CD8-positive, alpha-beta memory T cell (primary cell): ENCODE results near the gene ZNF723. TPM values are rescaled to one million over a fixed set of nuclear protein-coding genes. Genes with fewer than 3 reads are reported as not detected.
"Not testable (repeated sequence)": the region's sequence is repeated elsewhere in the genome, so short reads cannot be mapped to it uniquely, and the experiment has no call there.

Experiments used
- CTCF ChIA-PET: fragments of 350-600 bp; sonication (Branson Sonifier 250); formaldehyde crosslinking; loops from one replicate; lab custom pipeline; 2021; ENCODE audit warnings: antibody characterized with exemption; lab: Charles Lee
- POLR2A ChIA-PET: fragments of 350-600 bp; sonication (Branson Sonifier 250); formaldehyde crosslinking; loops from one replicate; lab custom pipeline; 2021; ENCODE audit warnings: antibody characterized with exemption; lab: Charles Lee
- DNase-seq, 5 donors: peaks; one replicate each; pipeline versions ENCODE4 v3.0.0 to v3.0.0-alpha.2; 2020 to 2022; ENCODE audit warnings: mixed read lengths in 1 of 5
- H3K27ac ChIP-seq: one replicate; pipeline ENCODE4 v1.7.0; 2013; ENCODE audit warnings: low read depth, mild to moderate bottlenecking, low read length, moderate library complexity
- H3K27me3 ChIP-seq: 2 replicates; pipeline ENCODE4 v1.7.0; 2013; ENCODE audit warnings: low read length, mild to moderate bottlenecking; ENCODE audit not compliant: insufficient read depth, poor library complexity, severe bottlenecking
- H3K36me3 ChIP-seq: 2 replicates; pipeline ENCODE4 v1.7.0; 2013; ENCODE audit warnings: mild to moderate bottlenecking, low read length, moderate library complexity; ENCODE audit not compliant: insufficient read depth
- H3K4me1 ChIP-seq: 2 replicates; pipeline ENCODE4 v1.7.0; 2013; ENCODE audit warnings: mild to moderate bottlenecking, low read length, moderate library complexity; ENCODE audit not compliant: insufficient read depth
- H3K4me3 ChIP-seq: 2 replicates; pipeline ENCODE4 v1.7.0; 2013; ENCODE audit warnings: mild to moderate bottlenecking, low read length
- H3K9me3 ChIP-seq: 2 replicates; pipeline ENCODE4 v1.7.0; 2013; ENCODE audit warnings: mild to moderate bottlenecking, low read length
- H3K27ac Mint-ChIP-seq, 8 donors: one replicate each; pipeline ENCODE4 v1.8.0; 2020 to 2021; ENCODE audit warnings: mixed read lengths in 8 of 8, mild to moderate bottlenecking in 6 of 8, inconsistent platforms in 3 of 8, moderate library complexity in 3 of 8
- H3K27me3 Mint-ChIP-seq, 2 donors: one replicate each; pipeline ENCODE4 v1.8.0; 2020 to 2021; ENCODE audit warnings: mixed read lengths in 2 of 2, mild to moderate bottlenecking in 1 of 2, moderate library complexity in 1 of 2
- H3K36me3 Mint-ChIP-seq, 3 donors: one replicate each; pipeline ENCODE4 v1.8.0; 2020 to 2021; ENCODE audit warnings: mixed read lengths in 3 of 3, inconsistent platforms in 1 of 3, mild to moderate bottlenecking in 1 of 3
- H3K4me1 Mint-ChIP-seq, 3 donors: one replicate each; pipeline ENCODE4 v1.8.0; 2020 to 2021; ENCODE audit warnings: mixed read lengths in 3 of 3, inconsistent platforms in 1 of 3, mild to moderate bottlenecking in 1 of 3
- H3K4me3 Mint-ChIP-seq, 7 donors: one replicate each; pipeline ENCODE4 v1.8.0; 2020 to 2021; ENCODE audit warnings: mixed read lengths in 7 of 7, mild to moderate bottlenecking in 6 of 7, moderate library complexity in 4 of 7, inconsistent platforms in 2 of 7
- H3K9me3 Mint-ChIP-seq, 5 donors: one replicate each; pipeline ENCODE4 v1.8.0; 2020 to 2022; ENCODE audit warnings: mixed read lengths in 5 of 5, mild to moderate bottlenecking in 3 of 5, moderate library complexity in 2 of 5, inconsistent platforms in 1 of 5
- polyA plus RNA-seq: library from polyadenylated mRNA; unstranded; fragments of 300-500 nt; fragmentation: Illumina TruSeq; gene quantifications from one replicate; pipeline ENCODE4 v1.2.3, GENCODE V29; 2021
- total RNA-seq, 2 experiments: library from RNA; stranded (reverse); gene quantifications; one replicate each; pipeline ENCODE4 v1.2.3, GENCODE V29; 2021

ZNF723 gene
- total and polyA plus RNA-seq, 3 experiments from 2014 or later: not detected

- Histone ChIP-seq H3K36me3 (no peaks in the 10 kb centered on the region), H3K4me3 (no peak overlapping the region), H3K27ac (no peak overlapping the region), H3K27me3 (no peaks in the 10 kb centered on the region), H3K9me3 (no peaks in the 10 kb centered on the region), H3K4me1 (no peaks in the 10 kb centered on the region)
- POLR2A ChIA-PET: no interaction called here
- CTCF ChIA-PET: no interaction called here
- Mint-ChIP-seq H3K4me3 (no peak overlapping the region), H3K4me1 (no peaks in the 10 kb centered on the region), H3K36me3 (peaks cover 0 to 4% (median 0%) of the 10 kb centered on the region in 3 donors), H3K9me3 (peaks cover 8 to 36% (median 26%) of the 10 kb centered on the region in 5 donors), H3K27me3 (no peaks in the 10 kb centered on the region), H3K27ac (no peak overlapping the region)
- no peak for DNase-seq
Measured at GRCh38 chr19:22831211-22831610, 880 bp upstream of the ZNF723 start.

- H3K27ac ChIP-seq, H3K27me3 ChIP-seq, H3K27me3 Mint-ChIP-seq, H3K27ac Mint-ChIP-seq, DNase-seq, CTCF ChIA-PET, H3K4me1 ChIP-seq, H3K4me3 Mint-ChIP-seq, H3K36me3 Mint-ChIP-seq, H3K36me3 ChIP-seq, POLR2A ChIA-PET, H3K4me3 ChIP-seq, H3K4me1 Mint-ChIP-seq: not testable (repeated sequence)
- H3K9me3 ChIP-seq: peaks cover 19% of the 10 kb centered on the region
- peaks cover 41 to 67% (median 62%) of the 10 kb centered on the region in 5 donors for H3K9me3 Mint-ChIP-seq
Measured at GRCh38 chr19:22857713-22858320, 25.7 kb downstream of the ZNF723 start.

DNA sequence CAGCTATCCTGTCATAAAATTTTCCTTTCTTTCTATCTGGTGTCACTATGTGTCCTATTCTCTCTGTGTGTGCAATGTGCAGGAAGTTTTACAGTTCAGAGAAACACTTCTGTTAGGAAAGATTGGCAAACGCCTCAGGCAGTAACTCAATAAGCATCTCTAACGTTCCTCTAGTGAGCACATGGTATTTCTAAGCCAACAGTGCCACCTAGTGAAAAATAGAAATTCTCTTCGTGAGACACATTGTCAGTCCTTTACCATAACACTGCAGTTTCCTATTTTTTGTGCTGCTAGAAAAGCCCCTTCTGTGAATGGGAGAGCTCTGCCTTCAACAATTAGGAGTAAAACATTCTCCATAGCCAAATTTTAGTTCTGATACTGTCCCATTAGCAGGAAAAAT, 50.7 kb downstream of the ZNF723 start:
- Histone ChIP-seq H3K27ac (no peak overlapping the region), H3K9me3 (no peaks in the 10 kb centered on the region), H3K36me3 (no peaks in the 10 kb centered on the region), H3K4me1 (no peaks in the 10 kb centered on the region), H3K4me3 (no peak overlapping the region), H3K27me3 (no peaks in the 10 kb centered on the region)
- no peak for DNase-seq
- ChIA-PET POLR2A (no interaction called here), CTCF (no interaction called here)
- Mint-ChIP-seq H3K36me3 (no peaks in the 10 kb centered on the region), H3K27ac (no peak overlapping the region), H3K9me3 (peaks cover 13 to 30% (median 24%) of the 10 kb centered on the region in 5 donors), H3K27me3 (no peaks in the 10 kb centered on the region), H3K4me3 (no peak overlapping the region), H3K4me1 (no peaks in the 10 kb centered on the region)

- Mint-ChIP-seq H3K36me3 (peaks cover 0 to 2% (median 1%) of the 10 kb centered on the region in 3 donors), H3K27ac (no peak overlapping the region), H3K4me3 (no peak overlapping the region), H3K27me3 (no peaks in the 10 kb centered on the region), H3K9me3 (peaks cover 22 to 40% (median 26%) of the 10 kb centered on the region in 5 donors), H3K4me1 (no peaks in the 10 kb centered on the region)
- POLR2A ChIA-PET: no interaction called here
- Histone ChIP-seq H3K4me3 (no peak overlapping the region), H3K36me3 (no peaks in the 10 kb centered on the region), H3K9me3 (no peaks in the 10 kb centered on the region), H3K27me3 (no peaks in the 10 kb centered on the region), H3K27ac (no peak overlapping the region), H3K4me1 (no peaks in the 10 kb centered on the region)
- CTCF ChIA-PET: no interaction called here
- DNase-seq: no peak
Measured at GRCh38 chr19:22893855-22894270, 61.8 kb downstream of the ZNF723 start.

GRCh38 chr19:22901431-22902130, 69.5 kb downstream of the ZNF723 start:
- no peaks in the 10 kb centered on the region for H3K9me3 ChIP-seq
- H3K36me3 Mint-ChIP-seq: peaks cover 0 to 6% (median 2%) of the 10 kb centered on the region in 3 donors
- POLR2A ChIA-PET: no interaction called here

More at GRCh38 chr19:22901431-22902130, 69.5 kb downstream of the ZNF723 start:
- H3K27ac ChIP-seq: no peak overlapping the region
- no peak overlapping the region for H3K4me3 Mint-ChIP-seq
- no peak overlapping the region for H3K4me3 ChIP-seq
- H3K4me1 ChIP-seq: no peaks in the 10 kb centered on the region
- no peak for DNase-seq
- H3K27me3 ChIP-seq: no peaks in the 10 kb centered on the region
- no peaks in the 10 kb centered on the region for H3K4me1 Mint-ChIP-seq
- no peaks in the 10 kb centered on the region for H3K36me3 ChIP-seq
- H3K27ac Mint-ChIP-seq: no peak overlapping the region
- peaks cover 0 to 2% of the 10 kb centered on the region in 2 donors for H3K27me3 Mint-ChIP-seq
- CTCF ChIA-PET: no interaction called here
- peaks cover 9 to 44% (median 29%) of the 10 kb centered on the region in 5 donors for H3K9me3 Mint-ChIP-seq

Other genes with a start within 250 kb of the ZNF723 start
- 1 to 10 TPM; 1.5 TPM for gene ZNF492, start 198.0 kb upstream of the ZNF723 start, total RNA-seq
- gene ZNF492, start 198.0 kb upstream of the ZNF723 start, polyA plus RNA-seq: 0.38 TPM
- not detected for gene ZNF99, start 48.1 kb upstream of the ZNF723 start, total RNA-seq
- not detected for gene ZNF99, start 48.1 kb upstream of the ZNF723 start, polyA plus RNA-seq
- gene ZNF728, start 170.9 kb downstream of the ZNF723 start, total RNA-seq: not detected
- gene ZNF728, start 170.9 kb downstream of the ZNF723 start, polyA plus RNA-seq: not detected